OCI-LY3 (cell line): ENCODE results near the gene PRAMEF26.
"Not testable (repeated sequence)": the region's sequence is repeated elsewhere in the genome, so short reads cannot be mapped to it uniquely, and the experiment has no call there.

Experiments used
- H2AFZ ChIP-seq: fragments of 200-600, 300-600 bp; shearing (Covaris generic); 2 replicates; pipeline ENCODE4 v1.6.0; 2014; ENCODE audit warnings: antibody characterized with exemption, low read depth, low read length
- H3K27ac ChIP-seq: fragments of 200-600, 300-600 bp; sonication (generic); 2 replicates; pipeline ENCODE4 v1.5.1; 2014; ENCODE audit warnings: mild to moderate bottlenecking, low read length, moderate library complexity, mixed read lengths
- H3K27me3 ChIP-seq: fragments of 200-600, 300-600 bp; sonication (generic); 2 replicates; pipeline ENCODE4 v1.6.1; 2014; ENCODE audit warnings: low read depth, low read length, mixed read lengths
- H3K36me3 ChIP-seq: fragments of 200-600, 300-600 bp; sonication (generic); replicated peaks from 2 replicates; pipeline ENCODE3; 2014; ENCODE audit warnings: low read depth, low read length, mixed read lengths
- H3K4me1 ChIP-seq: fragments of 300-600, 200-600 bp; sonication (generic); 2 replicates; pipeline ENCODE4 v1.6.1; 2014; ENCODE audit warnings: low read length, mixed read lengths
- H3K4me2 ChIP-seq: fragments of 200-600, 300-600 bp; sonication (generic); 2 replicates; pipeline ENCODE4 v1.6.1; 2014; ENCODE audit warnings: low read length, mixed read lengths
- H3K4me3 ChIP-seq: fragments of 300-600, 200-600 bp; sonication (generic); 2 replicates; pipeline ENCODE4 v1.5.1; 2014; ENCODE audit warnings: antibody characterized with exemption, mild to moderate bottlenecking, low read length, moderate library complexity
- H3K79me2 ChIP-seq: fragments of 300-600, 200-600 bp; shearing (Covaris generic); 2 replicates; pipeline ENCODE4 v1.6.1; 2014; ENCODE audit warnings: mild to moderate bottlenecking, low read length, mixed read lengths
- H3K9ac ChIP-seq: fragments of 300-600, 200-600 bp; shearing (Covaris generic); 2 replicates; pipeline ENCODE4 v1.6.0; 2014; ENCODE audit warnings: mild to moderate bottlenecking, low read length, moderate library complexity
- H3K9me3 ChIP-seq: fragments of 200-600, 300-600 bp; shearing (Covaris generic); 2 replicates; pipeline ENCODE4 v1.6.1; 2014; ENCODE audit warnings: low read length, mixed read lengths; ENCODE audit not compliant: insufficient read depth
- H4K20me1 ChIP-seq: fragments of 200-600, 300-600 bp; sonication (generic); 2 replicates; pipeline ENCODE4 v1.6.1; 2016; ENCODE audit warnings: low read length, mixed read lengths; ENCODE audit not compliant: insufficient read depth

Gene PRAMEF26

GRCh38 chr1:13155909-13156308, at the start of gene PRAMEF26:
PRAMEF26 (minus strand) TSS chr1:13156009; CDS start chr1:13153095, 2,914 bp downstream.
- H4K20me1 ChIP-seq, H3K27ac ChIP-seq, H3K4me1 ChIP-seq, H3K79me2 ChIP-seq, H3K4me2 ChIP-seq, H2AFZ ChIP-seq, H3K36me3 ChIP-seq, H3K9me3 ChIP-seq, H3K9ac ChIP-seq, H3K4me3 ChIP-seq, H3K27me3 ChIP-seq: not testable (repeated sequence)

DNA sequence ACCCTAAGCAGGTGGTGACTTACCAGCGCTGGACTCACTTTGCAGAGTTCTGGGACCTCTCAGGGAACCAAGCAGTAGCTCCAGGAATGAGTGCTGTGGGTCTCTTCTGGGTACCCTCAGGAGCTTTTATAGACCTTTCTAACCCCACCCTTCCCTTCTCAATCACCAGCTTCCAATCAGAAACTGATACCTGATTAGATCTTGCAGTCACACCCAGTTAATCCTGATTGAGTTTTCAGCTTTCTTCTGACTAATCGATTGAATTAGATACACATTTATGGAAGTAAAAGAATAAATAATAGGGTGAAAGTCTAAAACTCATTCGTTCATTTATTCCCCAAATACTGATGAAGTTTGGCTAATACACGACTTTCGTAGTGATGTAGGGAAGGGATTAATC, 45.5 kb upstream of the PRAMEF26 start, which contains the start of gene PRAMEF13:
Gene PRAMEF13 (minus strand): TSS at position 101 of the 400 bp plus-strand sequence. CDS start 1,820 bp downstream, outside the sequence.
- not testable (repeated sequence) for H3K9ac ChIP-seq, H3K27me3 ChIP-seq, H3K79me2 ChIP-seq, H3K4me2 ChIP-seq, H2AFZ ChIP-seq, H3K27ac ChIP-seq, H3K36me3 ChIP-seq, H3K4me3 ChIP-seq, H3K9me3 ChIP-seq, H3K4me1 ChIP-seq, H4K20me1 ChIP-seq

- not testable (repeated sequence) for H2AFZ ChIP-seq, H3K4me1 ChIP-seq, H3K27me3 ChIP-seq, H3K9ac ChIP-seq, H3K36me3 ChIP-seq, H3K27ac ChIP-seq, H3K4me3 ChIP-seq, H3K4me2 ChIP-seq, H3K9me3 ChIP-seq, H4K20me1 ChIP-seq, H3K79me2 ChIP-seq
These were observed 15.7 kb upstream of the PRAMEF26 start, which contains the start of gene PRAMEF9 for GRCh38 chr1:13171548-13171947. PRAMEF9 (plus strand) TSS chr1:13171848; CDS start chr1:13175281, 3,433 bp downstream.

DNA sequence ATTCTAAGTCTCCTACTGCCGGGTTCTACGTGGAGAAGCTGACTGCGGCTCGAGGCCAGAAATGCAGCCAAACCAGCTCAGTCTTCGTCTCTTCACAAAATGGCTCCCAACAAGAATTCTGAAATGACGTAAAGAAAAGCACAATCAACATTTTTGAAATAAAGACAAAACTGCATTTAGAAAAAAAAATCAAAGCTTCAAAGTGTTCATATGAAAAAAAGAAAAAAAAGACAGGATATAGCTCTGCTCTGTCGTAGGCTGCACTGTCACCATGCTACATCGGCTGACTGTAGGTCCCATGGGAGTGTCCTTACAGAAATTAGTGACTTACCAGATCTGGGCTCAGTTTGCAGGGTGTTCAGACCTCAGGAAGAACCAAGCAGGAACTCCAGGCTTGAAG, 9.7 kb upstream of the PRAMEF26 start, which contains the start of gene HNRNPCL4:
Gene HNRNPCL4 (minus strand): TSS at position 101 of the 400 bp plus-strand sequence. CDS start 164 bp downstream, outside the sequence.
- not testable (repeated sequence) for H2AFZ ChIP-seq, H4K20me1 ChIP-seq, H3K36me3 ChIP-seq, H3K9ac ChIP-seq, H3K27me3 ChIP-seq, H3K4me2 ChIP-seq, H3K27ac ChIP-seq, H3K4me1 ChIP-seq, H3K4me3 ChIP-seq, H3K9me3 ChIP-seq, H3K79me2 ChIP-seq

GRCh38 chr1:13116754-13117153, 39.1 kb downstream of the PRAMEF26 start, which contains the start of gene HNRNPCL2:
HNRNPCL2 (minus strand) TSS chr1:13116854; CDS start chr1:13116400, 454 bp downstream.
- not testable (repeated sequence) for H3K79me2 ChIP-seq, H4K20me1 ChIP-seq, H3K9me3 ChIP-seq

More at GRCh38 chr1:13116754-13117153, 39.1 kb downstream of the PRAMEF26 start, which contains the start of gene HNRNPCL2:
- not testable (repeated sequence) for H3K36me3 ChIP-seq, H3K4me3 ChIP-seq, H3K9ac ChIP-seq, H3K4me1 ChIP-seq, H3K4me2 ChIP-seq, H2AFZ ChIP-seq, H3K27me3 ChIP-seq, H3K27ac ChIP-seq
